ENCODE results near the gene FGD6. TPM values are rescaled to one million over a fixed set of nuclear protein-coding genes. Genes with fewer than 3 reads are reported as not detected.
A peak's percentile ranks its signal among the peaks of the same experiment; 100 is the strongest.

Gene FGD6
- total RNA-seq, 1 donor from 2014 or later: 17.7 TPM

GRCh38 chr12:95088379-95088778, 128.9 kb downstream of the FGD6 start:
- peaks cover 0 to 27% of the 10 kb centered on the region in 2 donors for H3K36me3 ChIP-seq
- peaks cover 17% of the 10 kb centered on the region for H3K4me1 ChIP-seq
- TF ChIP-seq, protein P1, sequence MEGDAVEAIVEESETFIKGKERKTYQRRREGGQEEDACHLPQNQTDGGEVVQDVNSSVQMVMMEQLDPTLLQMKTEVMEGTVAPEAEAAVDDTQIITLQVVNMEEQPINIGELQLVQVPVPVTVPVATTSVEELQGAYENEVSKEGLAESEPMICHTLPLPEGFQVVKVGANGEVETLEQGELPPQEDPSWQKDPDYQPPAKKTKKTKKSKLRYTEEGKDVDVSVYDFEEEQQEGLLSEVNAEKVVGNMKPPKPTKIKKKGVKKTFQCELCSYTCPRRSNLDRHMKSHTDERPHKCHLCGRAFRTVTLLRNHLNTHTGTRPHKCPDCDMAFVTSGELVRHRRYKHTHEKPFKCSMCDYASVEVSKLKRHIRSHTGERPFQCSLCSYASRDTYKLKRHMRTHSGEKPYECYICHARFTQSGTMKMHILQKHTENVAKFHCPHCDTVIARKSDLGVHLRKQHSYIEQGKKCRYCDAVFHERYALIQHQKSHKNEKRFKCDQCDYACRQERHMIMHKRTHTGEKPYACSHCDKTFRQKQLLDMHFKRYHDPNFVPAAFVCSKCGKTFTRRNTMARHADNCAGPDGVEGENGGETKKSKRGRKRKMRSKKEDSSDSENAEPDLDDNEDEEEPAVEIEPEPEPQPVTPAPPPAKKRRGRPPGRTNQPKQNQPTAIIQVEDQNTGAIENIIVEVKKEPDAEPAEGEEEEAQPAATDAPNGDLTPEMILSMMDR (IDR thresholded peaks at IDR 0.05): no peak
- TF ChIP-seq POLR2A (IDR thresholded peaks at IDR 0.05) (no peak), POLR2AphosphoS5 (IDR thresholded peaks at IDR 0.05; ENCODE audit: insufficient read depth in 1 of 2, low read depth in 1 of 2) (no peak)
- H3K27me3 ChIP-seq: no peaks in the 10 kb centered on the region
- DNase-seq (ENCODE audit: extremely low spot score in 2 of 2): no peak
- no peak overlapping the region for H3K27ac ChIP-seq
- intact Hi-C loops (cut with DNase I): no loop called here
- H3K4me3 ChIP-seq: no peak overlapping the region
- no peaks in the 10 kb centered on the region for H3K9me3 ChIP-seq

DNA sequence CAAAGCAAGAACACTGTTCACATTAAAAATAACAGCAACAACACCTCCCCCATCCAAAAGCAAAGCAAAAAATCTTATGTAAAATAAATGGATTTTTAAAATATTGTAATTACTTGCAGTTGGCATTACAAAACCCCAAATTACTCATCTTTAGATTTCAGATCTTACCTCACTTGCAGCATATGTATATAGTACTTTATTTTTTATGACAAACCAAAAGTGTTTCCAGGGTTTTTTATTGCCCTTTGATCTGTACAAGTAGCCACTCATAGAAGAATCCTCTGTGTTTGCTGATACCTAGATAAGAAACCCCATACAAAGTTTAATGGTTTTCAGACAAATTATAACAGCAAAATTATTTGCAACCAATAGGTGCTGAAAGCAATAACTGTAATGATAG, 131.7 kb downstream of the FGD6 start:
- Histone ChIP-seq H3K4me1 (peaks cover 21% of the 10 kb centered on the region), H3K9me3 (no peaks in the 10 kb centered on the region), H3K36me3 (peaks cover 0 to 12% of the 10 kb centered on the region in 2 donors), H3K4me3 (no peak overlapping the region), H3K27me3 (no peaks in the 10 kb centered on the region), H3K27ac (no peak overlapping the region)
- intact Hi-C loops (cut with DNase I): no loop called here
- DNase-seq (ENCODE audit: extremely low spot score in 2 of 2): no peak
- TF ChIP-seq, protein P1 (IDR thresholded peaks at IDR 0.05): no peak
- TF ChIP-seq POLR2A (IDR thresholded peaks at IDR 0.05) (no peak), POLR2AphosphoS5 (IDR thresholded peaks at IDR 0.05; ENCODE audit: insufficient read depth in 1 of 2, low read depth in 1 of 2) (no peak)

- TF ChIP-seq POLR2AphosphoS5 (IDR thresholded peaks at IDR 0.05; ENCODE audit: insufficient read depth in 1 of 2, low read depth in 1 of 2) (peak in 1 of 2 donors; percentile 28), POLR2A (IDR thresholded peaks at IDR 0.05) (no peak)
- TF ChIP-seq, protein P1 (IDR thresholded peaks at IDR 0.05): no peak
- H3K9me3 ChIP-seq: no peaks in the 10 kb centered on the region
- H3K4me1 ChIP-seq: peaks cover 21% of the 10 kb centered on the region
- H3K27me3 ChIP-seq: no peaks in the 10 kb centered on the region
- no peak for DNase-seq (ENCODE audit: extremely low spot score in 2 of 2)
- intact Hi-C loops (cut with DNase I): no loop called here
- H3K4me3 ChIP-seq: no peak overlapping the region
- H3K27ac ChIP-seq: peak overlapping the region; percentile 28
- H3K36me3 ChIP-seq: peaks cover 0 to 2% of the 10 kb centered on the region in 2 donors
These were observed 133.3 kb downstream of the FGD6 start for GRCh38 chr12:95083938-95084337.

DNA sequence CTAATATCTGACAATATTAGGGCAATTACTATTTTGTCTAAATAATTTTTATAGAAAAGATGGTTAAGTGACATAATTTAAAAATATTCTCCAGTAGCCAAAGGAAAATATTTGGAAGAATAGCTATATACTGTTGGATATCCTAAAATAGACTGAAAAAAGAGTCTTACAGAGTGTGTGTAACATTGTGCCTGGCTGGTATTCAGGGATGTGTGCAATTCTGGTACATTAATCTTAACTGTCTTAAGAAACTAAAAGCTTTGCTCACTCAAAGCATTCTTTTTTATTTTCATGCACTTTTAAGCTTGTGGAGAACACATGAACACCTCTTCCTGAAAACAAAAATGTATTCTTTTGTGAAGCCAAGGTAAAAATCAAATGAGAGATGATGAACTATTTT, 133.8 kb downstream of the FGD6 start:
- no peak for DNase-seq (ENCODE audit: extremely low spot score in 2 of 2)
- Histone ChIP-seq H3K9me3 (no peaks in the 10 kb centered on the region), H3K4me1 (peaks cover 21% of the 10 kb centered on the region), H3K27ac (peak overlapping the region; percentile 28), H3K27me3 (no peaks in the 10 kb centered on the region), H3K4me3 (no peak overlapping the region), H3K36me3 (no peaks in the 10 kb centered on the region)
- intact Hi-C loops (cut with DNase I): no loop called here
- no peak for TF ChIP-seq POLR2A (IDR thresholded peaks at IDR 0.05)
- TF ChIP-seq, protein P1 (IDR thresholded peaks at IDR 0.05): no peak
- no peak for TF ChIP-seq POLR2AphosphoS5 (IDR thresholded peaks at IDR 0.05; ENCODE audit: insufficient read depth in 1 of 2, low read depth in 1 of 2)

DNA sequence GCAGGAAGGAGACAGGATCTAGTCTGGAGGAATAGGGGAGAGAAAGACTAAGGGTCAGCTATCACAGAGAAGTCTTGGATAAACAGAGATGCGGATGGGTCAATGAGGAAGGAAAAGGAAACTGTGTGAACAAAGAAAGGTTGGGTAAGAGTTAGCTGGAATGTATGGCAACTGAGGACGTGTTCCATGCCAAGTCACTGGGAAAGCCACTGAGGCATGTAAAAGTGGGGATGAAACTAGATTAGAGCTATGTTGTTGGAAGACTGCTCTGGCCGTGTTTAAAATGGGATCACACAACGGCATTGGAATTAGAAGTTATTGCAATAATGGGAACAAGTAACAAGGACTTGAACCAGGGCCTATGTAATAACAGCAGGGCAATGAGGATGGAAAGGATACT, 139.9 kb downstream of the FGD6 start:
- intact Hi-C loops (cut with DNase I): no loop called here
- Histone ChIP-seq H3K9me3 (no peaks in the 10 kb centered on the region), H3K27me3 (no peaks in the 10 kb centered on the region), H3K4me3 (no peak overlapping the region), H3K27ac (no peak overlapping the region), H3K4me1 (no peaks in the 10 kb centered on the region), H3K36me3 (no peaks in the 10 kb centered on the region)
- TF ChIP-seq POLR2AphosphoS5 (IDR thresholded peaks at IDR 0.05; ENCODE audit: insufficient read depth in 1 of 2, low read depth in 1 of 2) (no peak), POLR2A (IDR thresholded peaks at IDR 0.05) (no peak)
- TF ChIP-seq, protein P1 (IDR thresholded peaks at IDR 0.05): no peak
- DNase-seq (ENCODE audit: extremely low spot score in 2 of 2): no peak
